Brain microvascular endothelial cell (primary cell): ENCODE measurements around the gene TSKU.

Experiments
- DNase-seq: peaks from one replicate; pipeline ENCODE4 v3.0.0-alpha.2; 2020
- H3K27ac ChIP-seq: fragments of 250-450 bp; sonication (Bioruptor Pico); 2 replicates; pipeline ENCODE4 v1.5.1; 2020; ENCODE audit warnings: mild to moderate bottlenecking, moderate library complexity
- H3K27me3 ChIP-seq: fragments of 250-450 bp; sonication (Bioruptor Pico); replicated peaks from 2 replicates; pipeline ENCODE4 v1.5.1; 2020; ENCODE audit warnings: mild to moderate bottlenecking
- H3K36me3 ChIP-seq: fragments of 250-450 bp; sonication (Bioruptor Pico); replicated peaks from 2 replicates; pipeline ENCODE4 v1.5.1; 2020; ENCODE audit warnings: mild to moderate bottlenecking
- H3K4me3 ChIP-seq: 2 replicates; pipeline ENCODE4 v1.5.1; 2011; ENCODE audit warnings: low read depth, mild to moderate bottlenecking, control low read depth, low read length, moderate library complexity
- in situ Hi-C: cut with HindIII; loops from 2 replicates; pipeline ENCODE4 v1.10.0; 2017; ENCODE audit warnings: low sequenced_read_pairs, low pct_ligation_motif_present
- TF ChIP-seq, protein P1 (sequence below): IDR thresholded peaks from 2 replicates; pipeline ENCODE4 v1.5.1; 2011; ENCODE audit warnings: low read depth, mild to moderate bottlenecking, moderate library complexity, low read length, control low read depth, inconsistent platforms; ENCODE audit errors: missing control alignments

TSKU gene

DNA sequence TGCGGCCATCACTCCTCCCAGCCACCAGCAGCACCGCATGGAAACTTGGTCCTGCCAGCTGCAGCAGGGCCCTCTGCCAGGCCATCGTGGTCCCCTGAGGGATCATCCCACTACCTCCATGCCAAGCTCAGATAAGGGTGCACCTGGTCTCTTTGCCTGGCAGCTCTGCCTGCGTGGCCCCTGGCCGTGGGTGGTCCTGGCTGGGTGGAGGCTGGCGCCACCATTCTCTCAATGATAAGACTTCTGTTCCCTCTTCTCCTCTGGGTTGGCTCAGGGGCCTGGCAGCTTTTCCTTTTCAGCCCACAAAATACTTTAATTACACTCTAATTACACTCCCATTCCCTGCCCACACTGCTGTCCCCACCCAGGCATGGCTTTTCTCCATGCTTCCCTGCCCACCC is 26.8 kb upstream of the TSKU start:
- in situ Hi-C loops, result no loop called here
- Histone ChIP-seq H3K27me3 (no peaks in the 10 kb centered on the region), H3K4me3 (no peak overlapping the region), H3K27ac (no peak overlapping the region), H3K36me3 (no peaks in the 10 kb centered on the region)
- no peak for DNase-seq
- TF ChIP-seq, protein P1, sequence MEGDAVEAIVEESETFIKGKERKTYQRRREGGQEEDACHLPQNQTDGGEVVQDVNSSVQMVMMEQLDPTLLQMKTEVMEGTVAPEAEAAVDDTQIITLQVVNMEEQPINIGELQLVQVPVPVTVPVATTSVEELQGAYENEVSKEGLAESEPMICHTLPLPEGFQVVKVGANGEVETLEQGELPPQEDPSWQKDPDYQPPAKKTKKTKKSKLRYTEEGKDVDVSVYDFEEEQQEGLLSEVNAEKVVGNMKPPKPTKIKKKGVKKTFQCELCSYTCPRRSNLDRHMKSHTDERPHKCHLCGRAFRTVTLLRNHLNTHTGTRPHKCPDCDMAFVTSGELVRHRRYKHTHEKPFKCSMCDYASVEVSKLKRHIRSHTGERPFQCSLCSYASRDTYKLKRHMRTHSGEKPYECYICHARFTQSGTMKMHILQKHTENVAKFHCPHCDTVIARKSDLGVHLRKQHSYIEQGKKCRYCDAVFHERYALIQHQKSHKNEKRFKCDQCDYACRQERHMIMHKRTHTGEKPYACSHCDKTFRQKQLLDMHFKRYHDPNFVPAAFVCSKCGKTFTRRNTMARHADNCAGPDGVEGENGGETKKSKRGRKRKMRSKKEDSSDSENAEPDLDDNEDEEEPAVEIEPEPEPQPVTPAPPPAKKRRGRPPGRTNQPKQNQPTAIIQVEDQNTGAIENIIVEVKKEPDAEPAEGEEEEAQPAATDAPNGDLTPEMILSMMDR, result no peak

DNA sequence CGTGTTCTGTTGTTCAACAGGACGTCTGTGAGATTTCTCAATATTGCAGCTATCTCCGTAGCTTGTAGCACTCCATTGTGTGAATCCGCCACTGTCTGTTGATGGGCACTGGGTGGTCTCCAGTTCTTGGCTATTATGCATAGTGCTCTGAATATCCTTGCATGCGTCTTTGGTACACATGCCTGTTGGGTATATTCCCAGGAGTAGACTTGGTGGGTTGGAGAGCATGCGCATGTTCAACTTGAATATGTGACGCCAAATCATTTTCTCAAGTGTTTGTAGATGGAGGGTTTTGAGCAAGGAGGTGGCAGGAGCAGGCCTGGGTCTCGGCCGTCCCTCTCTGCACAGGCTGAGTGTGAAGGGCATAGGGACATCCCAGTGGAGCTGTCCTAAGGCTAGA is 24.8 kb upstream of the TSKU start:
- TF ChIP-seq, protein P1, result no peak
- no peak overlapping the region for H3K27ac ChIP-seq
- no peak for DNase-seq
- no peaks in the 10 kb centered on the region for H3K27me3 ChIP-seq
- in situ Hi-C loops, result no loop called here
- H3K4me3 ChIP-seq, result no peak overlapping the region
- no peaks in the 10 kb centered on the region for H3K36me3 ChIP-seq

DNA sequence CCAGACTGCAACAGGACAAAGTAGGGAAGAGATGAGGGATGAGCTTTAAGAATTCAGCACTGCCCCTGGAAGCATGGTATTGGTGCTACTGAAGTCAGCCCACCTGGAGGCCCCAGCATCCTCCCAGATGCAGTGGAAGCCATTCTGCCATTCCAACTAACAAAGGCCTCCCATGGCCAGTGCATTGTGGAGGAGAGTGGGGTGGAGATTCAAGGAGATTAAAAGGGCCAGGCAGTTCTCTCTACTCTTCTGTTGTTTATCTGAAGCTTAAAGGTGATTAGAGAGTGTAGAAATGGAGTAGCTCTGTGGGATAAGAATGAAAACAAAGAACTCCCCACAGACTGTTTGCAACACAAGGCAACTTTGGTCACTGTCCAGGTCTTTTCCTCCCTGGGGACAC is 24.1 kb upstream of the TSKU start:
- Histone ChIP-seq H3K27ac (no peak overlapping the region), H3K27me3 (no peaks in the 10 kb centered on the region), H3K4me3 (no peak overlapping the region), H3K36me3 (no peaks in the 10 kb centered on the region)
- in situ Hi-C loops, result no loop called here
- DNase-seq, result no peak
- TF ChIP-seq, protein P1, result no peak

DNA sequence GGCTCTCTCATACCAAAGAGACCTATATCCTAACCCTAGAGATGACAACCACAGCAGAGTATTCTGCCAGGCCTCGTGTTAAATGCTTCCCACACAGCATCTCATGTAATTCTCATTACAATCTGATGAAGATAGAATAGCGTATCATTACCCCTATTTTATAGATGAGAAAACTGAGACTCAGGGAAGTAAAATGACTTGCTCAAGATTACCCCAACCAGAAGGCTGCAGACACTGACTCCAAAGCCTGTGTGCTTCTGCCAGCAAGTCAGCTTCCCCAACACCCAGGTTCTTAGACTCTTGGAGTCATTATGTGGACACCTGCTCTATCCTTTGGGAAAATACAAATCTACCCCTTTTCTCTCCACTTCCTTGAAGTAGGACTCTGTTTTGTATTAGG is 23.6 kb upstream of the TSKU start:
- Histone ChIP-seq H3K27me3 (no peaks in the 10 kb centered on the region), H3K27ac (no peak overlapping the region), H3K36me3 (no peaks in the 10 kb centered on the region), H3K4me3 (no peak overlapping the region)
- in situ Hi-C loops, result no loop called here
- TF ChIP-seq, protein P1, result no peak
- DNase-seq, result no peak

DNA sequence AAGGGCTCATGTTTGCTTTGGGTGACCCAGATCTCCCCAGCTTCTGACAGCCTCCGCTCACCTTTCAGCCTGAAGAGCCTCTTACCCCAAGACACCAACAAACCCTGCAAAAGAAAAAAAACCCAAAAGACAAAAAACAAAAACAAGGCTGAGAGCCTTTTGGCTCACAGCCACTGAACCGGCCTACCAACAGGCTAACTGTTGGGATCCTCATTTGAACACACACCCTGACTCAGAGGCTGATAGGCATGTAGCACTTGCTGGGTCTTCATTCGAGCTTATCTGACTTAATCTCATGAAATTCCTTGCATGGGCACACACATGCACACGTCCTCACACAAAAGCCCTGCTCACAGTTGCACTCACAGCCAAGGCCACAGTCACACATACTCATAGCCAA is 22.9 kb upstream of the TSKU start:
- Histone ChIP-seq H3K27ac (no peak overlapping the region), H3K36me3 (no peaks in the 10 kb centered on the region), H3K4me3 (no peak overlapping the region), H3K27me3 (no peaks in the 10 kb centered on the region)
- in situ Hi-C loops, result no loop called here
- TF ChIP-seq, protein P1, result no peak
- no peak for DNase-seq

DNA sequence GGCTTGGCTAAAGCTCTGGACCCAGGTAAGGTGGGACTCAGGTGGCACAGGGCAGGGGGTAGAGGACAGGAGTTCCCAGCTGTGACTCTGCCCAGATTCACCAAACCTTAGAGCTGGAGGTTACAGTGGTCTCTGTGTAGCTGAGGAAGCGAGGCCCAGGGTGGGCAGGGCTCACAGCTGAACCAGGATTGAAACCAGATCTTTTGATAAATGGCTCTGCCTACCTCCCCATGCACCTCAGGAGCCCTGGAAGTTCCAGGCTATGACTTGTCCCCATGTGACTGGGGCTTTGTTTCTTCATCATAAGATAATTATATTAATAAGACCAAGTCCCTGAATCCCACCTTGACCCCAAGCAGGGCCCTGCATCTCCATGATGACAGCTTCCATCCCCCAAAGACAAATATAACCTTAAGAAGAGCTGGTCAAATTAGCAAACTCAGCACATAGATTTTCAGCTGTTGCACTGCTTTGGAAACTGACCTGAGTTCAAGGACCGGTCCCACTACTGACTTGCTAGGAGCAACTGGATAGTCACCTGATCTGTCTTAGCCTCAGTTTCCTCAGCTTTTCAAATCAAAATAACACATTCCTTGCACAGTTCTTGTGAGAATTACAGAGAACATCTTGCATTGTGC is 21.3 kb upstream of the TSKU start:
- no peaks in the 10 kb centered on the region for H3K27me3 ChIP-seq
- DNase-seq, result no peak
- no peak overlapping the region for H3K27ac ChIP-seq
- in situ Hi-C loops, result no loop called here
- TF ChIP-seq, protein P1, result no peak
- H3K4me3 ChIP-seq, result no peak overlapping the region
- H3K36me3 ChIP-seq, result no peaks in the 10 kb centered on the region
